Esophagus squamous epithelium (tissue), 4 donors: Measurements from ENCODE around the gene CA5A.

Experiments used
- POLR2A ChIP-seq, 4 donors: fragments of 450-650 bp; IDR thresholded peaks; one replicate each; pipeline ENCODE4 v1.6.1; 2017; ENCODE audit warnings: antibody characterized with exemption in 4 of 4, mild to moderate bottlenecking in 4 of 4, moderate library complexity in 3 of 4
- TF ChIP-seq, protein P1 (sequence below), 6 experiments: fragments of 450-650 bp in 4 of 6; fragments of 200-600 bp in 2 of 6; sonication (generic) in 2 of 6; IDR thresholded peaks; one replicate each; pipeline ENCODE4 v1.5.1; 2016 to 2019; ENCODE audit warnings: antibody characterized with exemption in 6 of 6, mild to moderate bottlenecking in 4 of 6, moderate library complexity in 4 of 6

DNA sequence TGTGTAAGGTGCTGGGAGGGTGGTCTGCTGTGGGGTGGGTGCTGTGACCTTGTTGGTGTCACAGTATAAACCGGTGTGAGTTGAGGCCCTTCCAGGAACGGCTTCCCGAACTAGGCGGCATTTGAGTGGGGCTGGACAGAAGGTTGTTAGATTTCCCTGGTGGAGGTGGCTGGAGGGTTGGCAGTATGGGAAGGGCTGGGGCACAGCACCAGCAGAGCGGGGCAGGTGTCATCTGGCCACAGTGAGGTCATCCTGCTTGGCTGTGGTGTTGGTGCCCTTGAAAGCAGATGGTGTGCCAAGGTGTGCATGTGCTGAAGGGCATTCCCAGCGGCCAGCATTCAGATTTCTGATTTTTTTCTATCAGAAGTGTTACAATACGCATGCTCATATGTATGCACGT is 43.0 kb upstream of the CA5A start:
- TF ChIP-seq, protein P1, sequence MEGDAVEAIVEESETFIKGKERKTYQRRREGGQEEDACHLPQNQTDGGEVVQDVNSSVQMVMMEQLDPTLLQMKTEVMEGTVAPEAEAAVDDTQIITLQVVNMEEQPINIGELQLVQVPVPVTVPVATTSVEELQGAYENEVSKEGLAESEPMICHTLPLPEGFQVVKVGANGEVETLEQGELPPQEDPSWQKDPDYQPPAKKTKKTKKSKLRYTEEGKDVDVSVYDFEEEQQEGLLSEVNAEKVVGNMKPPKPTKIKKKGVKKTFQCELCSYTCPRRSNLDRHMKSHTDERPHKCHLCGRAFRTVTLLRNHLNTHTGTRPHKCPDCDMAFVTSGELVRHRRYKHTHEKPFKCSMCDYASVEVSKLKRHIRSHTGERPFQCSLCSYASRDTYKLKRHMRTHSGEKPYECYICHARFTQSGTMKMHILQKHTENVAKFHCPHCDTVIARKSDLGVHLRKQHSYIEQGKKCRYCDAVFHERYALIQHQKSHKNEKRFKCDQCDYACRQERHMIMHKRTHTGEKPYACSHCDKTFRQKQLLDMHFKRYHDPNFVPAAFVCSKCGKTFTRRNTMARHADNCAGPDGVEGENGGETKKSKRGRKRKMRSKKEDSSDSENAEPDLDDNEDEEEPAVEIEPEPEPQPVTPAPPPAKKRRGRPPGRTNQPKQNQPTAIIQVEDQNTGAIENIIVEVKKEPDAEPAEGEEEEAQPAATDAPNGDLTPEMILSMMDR (IDR thresholded peaks at IDR 0.05), result no peak
- TF ChIP-seq POLR2A (IDR thresholded peaks at IDR 0.05), result no peak
